GM19438 (cell line): Measurements from ENCODE around the gene TBCD.
"Not testable (repeated sequence)": the region's sequence is repeated elsewhere in the genome, so short reads cannot be mapped to it uniquely, and the experiment has no call there.

Experiments
- ATAC-seq: cut with Tn5 transposase; IDR thresholded peaks from one replicate; pipeline ENCODE4 v1.9.1; 2021; ENCODE audit warnings: low read depth; ENCODE audit not compliant: unreplicated experiment

The TBCD gene

GRCh38 chr17:82942166-82943130 lies 190.6 kb downstream of the TBCD start:
- no peak for ATAC-seq

- ATAC-seq, result no peak
These were observed 191.5 kb downstream of the TBCD start for GRCh38 chr17:82943339-82943738.

- no peak for ATAC-seq
These were observed 191.9 kb downstream of the TBCD start for GRCh38 chr17:82943751-82944150.

GRCh38 chr17:82944990-82945389 lies 193.1 kb downstream of the TBCD start:
- no peak for ATAC-seq

DNA sequence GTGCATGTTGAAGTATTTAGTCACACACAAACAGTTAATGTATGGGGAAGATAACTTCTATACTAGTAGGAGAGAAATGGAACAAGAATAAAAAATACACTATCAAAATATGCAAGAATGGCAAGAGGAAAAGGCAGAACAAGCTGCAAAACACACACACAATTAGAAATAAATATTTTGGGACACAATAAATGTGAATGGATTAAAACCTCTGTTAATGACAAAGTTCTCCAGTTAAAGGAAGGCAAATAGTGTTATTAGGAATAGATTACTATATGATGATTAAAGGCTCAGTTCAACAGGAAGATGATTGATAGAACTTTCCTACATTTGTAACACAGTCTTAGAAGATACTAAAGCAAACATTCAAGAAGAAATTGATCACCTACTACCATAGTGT lies 194.2 kb downstream of the TBCD start:
- ATAC-seq, result no peak

DNA sequence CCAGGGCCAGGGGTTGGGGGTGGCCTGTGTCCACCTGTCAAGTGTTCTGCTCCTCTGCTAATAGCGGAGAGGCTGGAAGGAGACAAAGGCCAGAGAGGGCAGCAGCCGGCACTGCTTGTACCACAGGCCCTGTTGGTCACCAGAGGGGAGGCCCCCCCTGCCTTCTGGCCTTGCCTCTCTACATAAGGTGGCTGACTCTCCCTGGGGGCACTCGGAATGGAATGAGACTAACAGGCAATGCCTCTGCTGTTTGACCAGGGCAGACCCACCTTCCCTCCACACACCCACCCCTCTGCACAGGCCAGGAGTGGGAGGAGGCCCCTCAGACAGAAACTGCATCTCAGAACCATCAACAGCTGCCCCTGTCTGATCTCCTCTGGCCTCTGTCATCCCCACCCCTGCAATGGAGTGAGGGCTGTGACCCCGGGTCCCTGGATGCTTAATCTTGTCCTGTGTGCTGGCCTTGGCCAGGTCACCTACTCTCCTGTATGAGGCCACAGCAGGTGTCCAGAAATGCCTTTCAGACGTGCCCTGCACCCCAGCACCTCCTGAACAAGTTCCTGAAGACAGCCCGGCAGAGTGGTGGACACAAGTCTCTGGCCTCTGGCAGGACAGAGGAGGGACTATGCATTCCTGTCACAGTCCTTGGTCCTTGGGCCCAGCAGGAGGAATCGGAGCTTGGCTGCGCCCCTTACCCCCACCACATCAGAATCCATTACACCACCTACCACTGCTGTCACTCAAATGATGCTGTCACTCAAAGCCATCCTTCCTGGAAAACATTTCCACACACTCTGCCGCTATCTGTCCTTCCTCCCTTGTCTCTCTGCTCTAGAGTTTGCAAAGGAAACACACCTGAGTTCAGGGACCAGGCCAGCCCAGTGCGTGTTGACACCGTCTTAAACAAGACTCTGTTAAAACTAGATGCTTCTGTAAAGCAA lies 195.5 kb downstream of the TBCD start:
- no peak for ATAC-seq

DNA sequence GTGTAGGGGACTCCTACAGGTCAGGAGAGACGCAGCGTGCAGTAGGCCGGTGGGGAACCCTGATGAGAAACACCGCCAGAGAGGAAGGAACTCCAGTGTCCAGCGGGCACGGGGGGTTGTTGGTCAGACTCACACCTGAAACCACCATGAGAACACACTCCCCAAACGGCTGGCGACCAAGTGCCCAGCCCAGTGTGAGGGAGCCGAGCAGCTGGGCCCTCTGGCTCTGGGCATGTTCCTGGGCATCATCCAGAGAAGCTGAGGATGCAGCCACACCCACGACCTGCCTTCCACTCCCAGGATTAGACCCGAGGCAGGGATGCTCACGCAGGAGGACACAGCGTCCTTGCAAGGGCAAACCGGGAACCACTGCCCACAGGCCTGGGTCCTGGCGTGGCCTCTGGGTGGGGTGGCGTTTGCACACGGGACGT lies 196.2 kb downstream of the TBCD start:
- no peak for ATAC-seq

GRCh38 chr17:82948957-82949356 lies 197.1 kb downstream of the TBCD start:
- ATAC-seq, result no peak

DNA sequence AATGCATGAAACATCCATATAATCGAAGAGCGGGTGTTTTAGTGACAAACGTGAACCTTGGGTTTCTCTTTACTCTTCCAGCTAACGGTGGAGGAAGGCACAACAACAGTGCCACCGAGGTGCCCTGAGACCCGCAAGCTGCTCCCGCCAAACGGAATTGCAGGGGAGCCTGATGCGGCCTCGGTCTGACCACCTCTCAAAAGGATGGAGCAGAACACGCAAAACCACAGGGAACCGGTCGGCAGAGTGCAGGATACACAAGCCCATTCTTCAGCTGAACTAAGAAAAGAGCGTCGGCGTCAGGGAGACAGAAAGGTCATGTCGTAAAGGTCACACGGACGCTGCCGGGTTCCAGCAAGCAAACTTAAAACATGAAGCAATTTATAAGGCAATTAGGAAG lies 197.5 kb downstream of the TBCD start:
- ATAC-seq, result no peak

- ATAC-seq, result no peak
These were observed 198.1 kb downstream of the TBCD start for GRCh38 chr17:82949984-82950383.

GRCh38 chr17:82950525-82951102 lies 198.7 kb downstream of the TBCD start:
- no peak for ATAC-seq

- ATAC-seq, result no peak
These were observed 200.2 kb downstream of the TBCD start for GRCh38 chr17:82952019-82952418.

DNA sequence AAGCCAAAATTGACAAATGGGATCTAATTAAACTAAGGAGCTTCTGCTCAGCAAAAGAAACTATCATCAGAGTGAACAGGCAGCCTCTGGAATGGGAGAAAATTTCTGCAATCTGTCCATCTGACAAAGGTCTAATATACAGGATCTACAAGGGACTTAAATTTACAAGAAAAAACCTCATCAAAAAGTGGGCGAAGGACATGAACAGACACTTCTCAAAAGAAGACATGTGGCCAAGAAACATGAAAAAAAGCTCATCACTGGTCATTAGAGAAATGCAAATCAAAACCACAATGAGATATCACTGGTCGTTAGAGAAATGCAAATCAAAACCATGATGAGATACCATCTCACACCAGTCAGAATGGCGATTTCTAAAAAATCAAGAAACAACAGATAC lies 203.2 kb downstream of the TBCD start:
- ATAC-seq, result not testable (repeated sequence)

GRCh38 chr17:82955627-82956026 lies 203.8 kb downstream of the TBCD start:
- not testable (repeated sequence) for ATAC-seq

DNA sequence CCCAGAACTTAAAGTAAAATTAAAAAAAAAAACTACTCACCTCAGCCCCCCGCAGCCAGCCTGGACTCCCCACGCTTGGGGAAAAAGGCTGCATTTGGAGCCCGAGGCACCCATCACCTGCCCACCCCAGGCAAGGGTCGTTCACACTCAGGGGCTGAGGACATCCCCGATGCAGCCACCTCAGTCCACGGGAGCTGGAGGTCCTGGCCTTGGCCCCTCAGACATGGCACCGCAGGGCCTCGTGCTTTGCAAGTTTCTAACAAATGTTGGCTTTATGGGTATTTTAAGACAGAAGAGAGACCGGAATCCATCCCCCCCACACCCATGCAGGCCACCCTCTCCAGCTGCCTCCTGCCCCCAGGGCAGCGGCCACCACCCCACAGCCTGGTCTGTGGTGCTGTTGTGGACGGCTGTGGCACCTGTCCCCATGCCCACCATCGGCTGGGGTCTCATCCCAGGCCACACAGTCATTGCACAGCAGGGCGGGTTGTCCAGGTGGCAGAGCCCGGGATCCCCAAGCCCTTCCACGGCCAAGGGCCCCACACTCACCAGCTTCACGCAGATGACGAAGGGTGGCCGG lies 204.4 kb downstream of the TBCD start:
- no peak for ATAC-seq

DNA sequence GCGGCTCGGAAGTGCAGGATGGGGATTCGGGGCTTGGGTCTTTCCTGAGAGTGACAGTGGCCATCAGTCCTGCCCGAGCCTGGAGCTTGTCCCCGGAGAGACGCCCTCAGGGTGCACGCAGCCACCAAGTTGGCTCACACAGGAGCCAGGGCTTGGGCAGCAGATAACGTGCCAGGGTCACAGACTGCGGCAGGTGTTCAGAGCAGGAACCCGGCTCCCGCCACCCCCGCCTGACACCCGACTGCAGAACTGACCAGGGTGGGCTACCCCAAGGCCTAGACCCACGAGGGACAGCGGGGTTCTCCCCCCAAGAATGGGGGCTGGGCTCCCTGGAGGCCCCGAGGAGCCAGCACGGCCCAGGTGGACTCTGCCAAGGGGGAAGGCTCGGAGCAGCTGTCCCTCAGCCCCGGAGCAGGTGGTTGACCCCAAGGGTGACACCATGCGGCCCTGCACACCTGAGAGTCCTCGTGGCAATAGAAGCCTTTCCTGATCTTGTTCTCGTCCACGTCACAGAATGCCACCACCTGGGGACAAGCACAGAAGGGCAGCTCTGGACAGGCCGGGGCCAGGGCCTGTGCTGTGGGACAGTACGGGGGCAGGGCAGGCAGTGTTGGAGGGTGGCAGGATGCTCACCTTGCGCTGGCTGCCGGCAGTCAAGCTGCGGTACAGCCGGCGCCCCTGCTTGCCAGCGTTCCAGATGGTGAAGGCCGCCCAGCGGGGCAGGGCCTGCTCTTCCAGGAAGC lies 205.0 kb downstream of the TBCD start:
- no peak for ATAC-seq

GRCh38 chr17:82957469-82957795 lies 205.6 kb downstream of the TBCD start:
- ATAC-seq, result no peak

GRCh38 chr17:82957961-82958561 lies 206.2 kb downstream of the TBCD start:
- ATAC-seq, result no peak

- ATAC-seq, result no peak
These were observed 207.5 kb downstream of the TBCD start for GRCh38 chr17:82959242-82959930.
